A673 (cell line): ENCODE measurements around the gene ATP6AP1. TPM values are rescaled to one million over a fixed set of nuclear protein-coding genes. Genes with fewer than 3 reads are reported as not detected.

ENCODE experiments used
- BruUV-seq: library from RNA; stranded (reverse); fragments of 400-500 nt; replicated peaks from 2 replicates; lab custom pipeline; 2021; lab: Mats Ljungman, UMichigan
- CTCF ChIA-PET: fragments of 300-600 bp; sonication (Branson Sonifier 250); formaldehyde crosslinking; loops from one replicate; lab custom pipeline; 2022; ENCODE audit warnings: antibody characterized with exemption; lab: Charles Lee
- POLR2A ChIA-PET: fragments of 300-600 bp; sonication (Branson Sonifier 250); formaldehyde crosslinking; loops from one replicate; lab custom pipeline; 2022; ENCODE audit warnings: antibody characterized with exemption; ENCODE audit not compliant: low non-redundant PET; lab: Charles Lee
- DNase-seq: peaks from one replicate; pipeline ENCODE4 v3.0.0-alpha.2; 2015; ENCODE audit warnings: low spot score
- H3K27ac ChIP-seq: fragments of 200-600 bp; sonication (generic); 2 replicates; pipeline ENCODE4 v1.5.1; 2016; ENCODE audit warnings: mixed run types, low read depth, mild to moderate bottlenecking, mixed read lengths, antibody characterized with exemption, low read length; ENCODE audit not compliant: poor library complexity, severe bottlenecking
- H3K27me3 ChIP-seq: fragments of 200-600 bp; sonication (generic); replicated peaks from 2 replicates; pipeline ENCODE4 v1.6.1; 2017; ENCODE audit warnings: mixed run types, low read depth, mild to moderate bottlenecking, mixed read lengths, antibody characterized with exemption, low read length; ENCODE audit not compliant: insufficient read depth, poor library complexity
- H3K36me3 ChIP-seq: fragments of 200-600 bp; sonication (generic); 2 replicates; pipeline ENCODE4 v1.6.1; 2016; ENCODE audit warnings: mixed run types, mild to moderate bottlenecking, mixed read lengths, antibody characterized with exemption, low read length; ENCODE audit not compliant: insufficient read depth, poor library complexity, severe bottlenecking
- H3K4me1 ChIP-seq: fragments of 200-600 bp; sonication (generic); 2 replicates; pipeline ENCODE4 v1.6.1; 2017; ENCODE audit warnings: mixed run types, mild to moderate bottlenecking, mixed read lengths, antibody characterized with exemption, low read length; ENCODE audit not compliant: insufficient read depth, poor library complexity, severe bottlenecking
- H3K4me3 ChIP-seq: fragments of 200-600 bp; sonication (generic); 2 replicates; pipeline ENCODE4 v1.5.1; 2016; ENCODE audit warnings: low read depth, mixed run types, mild to moderate bottlenecking, mixed read lengths, low read length; ENCODE audit not compliant: poor library complexity, severe bottlenecking
- H3K9me3 ChIP-seq: fragments of 200-600 bp; sonication (generic); 2 replicates; pipeline ENCODE4 v1.6.1; 2016; ENCODE audit warnings: mixed run types, low read depth, mild to moderate bottlenecking, mixed read lengths, antibody characterized with exemption, low read length; ENCODE audit not compliant: poor library complexity, severe bottlenecking
- CTCF ChIP-seq: fragments of 300-800, 200-600 bp; sonication (generic); conservative IDR thresholded peaks from 2 replicates; pipeline ENCODE4 v1.5.1; 2017; ENCODE audit warnings: low read depth, mild to moderate bottlenecking, antibody characterized with exemption, low read length, moderate library complexity, mixed read lengths
- EZH2 ChIP-seq: fragments of 200-600 bp; sonication (generic); IDR thresholded peaks from 2 replicates; pipeline ENCODE4 v1.6.1; 2017; ENCODE audit warnings: borderline replicate concordance, low read depth, mild to moderate bottlenecking, mixed read lengths, antibody characterized with exemption, low read length; ENCODE audit not compliant: poor library complexity, severe bottlenecking
- intact Hi-C: fragments of 100-400 bp; cut with micrococcal nuclease; formaldehyde crosslinking; loops from one replicate; pipeline ENCODE4 v1.10.0; 2022; ENCODE audit not compliant: unreplicated experiment
- total RNA-seq: library from RNA; stranded (reverse); gene quantifications from 2 replicates; pipeline ENCODE4 v1.2.3, GENCODE V29; 2021

ATP6AP1 gene
- total RNA-seq, 1 experiment from 2014 or later: 77.1 TPM

GRCh38 chrX:154468217-154468616 lies 39.7 kb downstream of the ATP6AP1 start:
- BruUV-seq: no TSS peak
- no peak for DNase-seq
- Histone ChIP-seq H3K27ac (no peak overlapping the region), H3K4me1 (no peaks in the 10 kb centered on the region), H3K9me3 (no peaks in the 10 kb centered on the region), H3K27me3 (no peaks in the 10 kb centered on the region), H3K4me3 (no peak overlapping the region), H3K36me3 (peaks cover 10% of the 10 kb centered on the region)
- CTCF ChIA-PET: no interaction called here
- POLR2A ChIA-PET: no interaction called here
- intact Hi-C loops: no loop called here
- TF ChIP-seq CTCF (no peak), EZH2 (no peak)

- H3K4me1 ChIP-seq: no peaks in the 10 kb centered on the region
- no peak overlapping the region for H3K27ac ChIP-seq
- CTCF ChIA-PET: no interaction called here
- POLR2A ChIA-PET: no interaction called here
- no TSS peak for BruUV-seq
- intact Hi-C loops: no loop called here
- peaks cover 10% of the 10 kb centered on the region for H3K36me3 ChIP-seq
- no peaks in the 10 kb centered on the region for H3K27me3 ChIP-seq
- TF ChIP-seq CTCF: no peak
- no peak for TF ChIP-seq EZH2
- no peak for DNase-seq
- H3K4me3 ChIP-seq: no peak overlapping the region
- no peaks in the 10 kb centered on the region for H3K9me3 ChIP-seq
These were observed 40.6 kb downstream of the ATP6AP1 start for GRCh38 chrX:154469114-154469513.

GRCh38 chrX:154469880-154470279 lies 41.4 kb downstream of the ATP6AP1 start:
- no peak for DNase-seq
- no peak overlapping the region for H3K27ac ChIP-seq
- H3K4me1 ChIP-seq: no peaks in the 10 kb centered on the region
- BruUV-seq: no TSS peak
- intact Hi-C loops: no loop called here
- H3K4me3 ChIP-seq: no peak overlapping the region
- H3K36me3 ChIP-seq: peaks cover 6% of the 10 kb centered on the region
- CTCF ChIA-PET: no interaction called here
- no peak for TF ChIP-seq EZH2
- no peak for TF ChIP-seq CTCF
- H3K9me3 ChIP-seq: no peaks in the 10 kb centered on the region
- POLR2A ChIA-PET: no interaction called here
- H3K27me3 ChIP-seq: no peaks in the 10 kb centered on the region
